Renal pelvis (tissue), 12 donors: ENCODE measurements around the gene PADI6. TPM values are rescaled to one million over a fixed set of nuclear protein-coding genes. Genes with fewer than 3 reads are reported as not detected.
A peak's percentile ranks its signal among the peaks of the same experiment; 100 is the strongest.
"Not testable (repeated sequence)": the region's sequence is repeated elsewhere in the genome, so short reads cannot be mapped to it uniquely, and the experiment has no call there.

Experiments used
- DNase-seq: peaks from one replicate; pipeline ENCODE4 v3.0.0-alpha.2; 2013
- long read RNA-seq, 16 experiments: transcript quantifications; one replicate each; lab custom pipeline, GENCODE V29; 2026
- polyA plus RNA-seq, 3 donors: library from polyadenylated mRNA; unstranded; fragments of 120-200 nt; gene quantifications; one replicate each; pipeline ENCODE4 v1.2.1, GENCODE V29; 2013; ENCODE audit not compliant: insufficient read length in 3 of 3

The PADI6 gene
- polyA plus RNA-seq = not detected
- long read RNA-seq, donor 1 = 0 reads
- long read RNA-seq, donor 2 = 0 reads
- long read RNA-seq, donor 3 = 0 reads
- long read RNA-seq, donor 4 = 0 reads
- long read RNA-seq, donor 5 = 0 reads
- long read RNA-seq, donor 6 = 0 reads
- long read RNA-seq, donor 7 = 0 reads
- long read RNA-seq, donor 8 = 0 reads
- long read RNA-seq, donor 9 = 0 reads
- long read RNA-seq, donor 10 = 0 reads
- long read RNA-seq, donor 11 = 0 reads
- long read RNA-seq, donor 12 = 0 reads
- long read RNA-seq, donor 13 = 0 reads
- long read RNA-seq, donor 14 = 0 reads
- long read RNA-seq, donor 15 = 0 reads
- long read RNA-seq, donor 16 = 0 reads

- DNase-seq = no peak
These were observed at the start of gene PADI6 for GRCh38 chr1:17371896-17372295. Gene PADI6, plus strand, starts transcription at chr1:17372196. Its CDS starts 50 bp downstream, at chr1:17372246.

GRCh38 chr1:17328855-17329254 lies 43.1 kb upstream of the PADI6 start:
- no peak for DNase-seq

GRCh38 chr1:17329610-17330009 lies 42.4 kb upstream of the PADI6 start:
- no peak for DNase-seq

GRCh38 chr1:17330856-17331255 lies 41.1 kb upstream of the PADI6 start:
- DNase-seq = no peak

GRCh38 chr1:17333081-17333480 lies 38.9 kb upstream of the PADI6 start:
- no peak for DNase-seq

- DNase-seq = peak; percentile 49
These were observed 35.9 kb upstream of the PADI6 start for GRCh38 chr1:17335821-17336710.

GRCh38 chr1:17338706-17339493 lies 33.1 kb upstream of the PADI6 start:
- DNase-seq = no peak

GRCh38 chr1:17339521-17339920 lies 32.5 kb upstream of the PADI6 start:
- no peak for DNase-seq

GRCh38 chr1:17340358-17340757 lies 31.6 kb upstream of the PADI6 start:
- no peak for DNase-seq

GRCh38 chr1:17342014-17342441 lies 30.0 kb upstream of the PADI6 start:
- DNase-seq = no peak

- not testable (repeated sequence) for DNase-seq
These were observed 26.5 kb upstream of the PADI6 start for GRCh38 chr1:17345506-17345905.

GRCh38 chr1:17346046-17346789 lies 25.8 kb upstream of the PADI6 start:
- DNase-seq = no peak

- DNase-seq = no peak
These were observed 24.0 kb upstream of the PADI6 start for GRCh38 chr1:17347769-17348592.

- no peak for DNase-seq
These were observed 23.3 kb upstream of the PADI6 start for GRCh38 chr1:17348593-17349234.

- DNase-seq = no peak
These were observed 21.9 kb upstream of the PADI6 start for GRCh38 chr1:17350083-17350482.

GRCh38 chr1:17350928-17351446 lies 21.0 kb upstream of the PADI6 start:
- DNase-seq = no peak

GRCh38 chr1:17351598-17352324 lies 20.2 kb upstream of the PADI6 start:
- DNase-seq = no peak

GRCh38 chr1:17352419-17352909 lies 19.5 kb upstream of the PADI6 start:
- no peak for DNase-seq

- DNase-seq = no peak
These were observed 16.1 kb upstream of the PADI6 start for GRCh38 chr1:17355898-17356297.
